BLaER1 (cell line): ENCODE results near the gene SUSD1.
A peak's percentile ranks its signal among the peaks of the same experiment; 100 is the strongest.

Source experiments
- H3K27ac ChIP-seq: shearing (Covaris generic); formaldehyde crosslinking; 2 replicates; pipeline ENCODE4 v1.8.1; 2022
- H3K27me3 ChIP-seq: shearing (Covaris generic); formaldehyde crosslinking; 2 replicates; pipeline ENCODE4 v1.8.1; 2022
- H3K36me3 ChIP-seq: shearing (Covaris generic); formaldehyde crosslinking; 2 replicates; pipeline ENCODE4 v1.8.1; 2022
- H3K4me1 ChIP-seq: shearing (Covaris generic); formaldehyde crosslinking; 2 replicates; pipeline ENCODE4 v1.8.1; 2022
- H3K4me2 ChIP-seq: shearing (Covaris generic); formaldehyde crosslinking; 2 replicates; pipeline ENCODE4 v1.8.1; 2022
- H3K4me3 ChIP-seq: shearing (Covaris generic); formaldehyde crosslinking; 2 replicates; pipeline ENCODE4 v1.8.1; 2022
- H3K9ac ChIP-seq: shearing (Covaris generic); formaldehyde crosslinking; 2 replicates; pipeline ENCODE4 v1.8.1; 2022
- H3K9me3 ChIP-seq: shearing (Covaris generic); formaldehyde crosslinking; 2 replicates; pipeline ENCODE4 v1.8.1; 2022
- H4K20me1 ChIP-seq: shearing (Covaris generic); formaldehyde crosslinking; 2 replicates; pipeline ENCODE4 v1.8.1; 2022
- Cebpa-rat ChIP-seq: shearing (Covaris generic); IDR thresholded peaks from 2 replicates; pipeline ENCODE4 v1.8.1; 2022

SUSD1 gene

DNA sequence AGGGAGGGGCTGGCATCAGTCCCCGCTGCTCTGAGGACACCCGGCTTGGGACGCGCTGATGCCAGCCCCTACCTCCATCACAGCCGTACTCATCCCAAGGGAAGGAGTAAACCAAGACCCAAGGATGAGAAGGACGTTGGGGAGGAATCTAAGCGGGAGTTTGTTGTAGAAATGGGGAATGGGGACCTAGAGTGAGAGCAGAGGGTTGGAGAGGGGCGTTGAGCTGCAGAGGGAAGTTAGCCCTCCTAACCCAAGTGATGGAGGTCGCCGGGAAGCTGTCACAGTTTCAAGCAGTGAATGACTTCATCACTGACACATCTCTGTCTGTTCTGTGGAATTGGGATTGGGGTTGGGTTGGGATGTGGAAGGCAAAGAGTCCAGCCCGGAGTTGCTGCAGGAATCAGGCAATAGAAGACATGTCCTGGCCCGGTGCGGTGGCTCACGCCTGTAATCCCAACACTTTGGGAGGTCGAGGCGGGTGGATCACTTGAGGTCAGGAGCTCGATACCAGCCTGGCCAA, 759 bp upstream of the SUSD1 start:
- H3K27ac ChIP-seq = peak overlapping the region; percentile 98
- peak overlapping the region; percentile 92 for H3K4me2 ChIP-seq

DNA sequence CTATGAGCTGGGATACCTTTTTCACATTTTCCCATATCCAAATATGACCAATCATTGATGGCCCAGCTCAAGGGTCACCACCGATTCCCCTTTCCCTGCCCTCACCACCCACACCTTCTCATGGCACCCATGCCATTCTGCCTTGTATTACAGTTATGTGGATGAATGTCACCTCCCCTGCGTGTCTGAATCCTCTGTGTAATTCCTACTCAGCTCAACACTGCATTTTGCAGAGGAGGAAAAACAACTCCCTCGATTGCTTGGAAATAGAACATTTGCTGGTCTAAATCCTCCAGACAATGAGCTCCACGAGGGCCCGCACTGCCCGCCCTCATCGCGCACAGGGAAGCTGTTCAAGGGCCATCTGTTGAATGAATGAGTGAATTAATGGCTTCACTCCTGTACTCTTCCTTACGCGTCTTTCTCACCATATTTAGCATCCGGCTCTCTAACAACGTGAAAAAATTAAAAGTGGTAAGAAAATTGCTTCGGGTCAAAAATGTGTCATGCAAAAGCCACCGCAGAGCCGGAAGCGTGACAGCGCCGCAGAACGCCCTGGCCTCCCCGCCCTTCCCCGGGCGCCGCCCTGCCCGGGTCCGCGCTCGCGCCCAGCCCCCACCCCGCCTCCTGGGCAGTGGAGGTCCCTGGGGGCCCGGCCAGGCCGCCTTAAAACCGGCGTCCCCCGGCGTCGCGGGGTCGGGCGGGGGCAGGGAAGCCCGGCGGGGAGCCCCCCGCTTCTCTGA, 704 bp downstream of the SUSD1 start:
- peak overlapping the region; percentile 86 for H3K4me3 ChIP-seq
- H3K27me3 ChIP-seq = no peaks in the 10 kb centered on the region
- peaks cover 14% of the 10 kb centered on the region for H3K4me1 ChIP-seq
- no peak for TF ChIP-seq Cebpa-rat
- H4K20me1 ChIP-seq = no peaks in the 10 kb centered on the region
- H3K4me2 ChIP-seq = peak overlapping the region; percentile 92
- peak overlapping the region; percentile 98 for H3K27ac ChIP-seq
- H3K9ac ChIP-seq = peak overlapping the region; percentile 91
- no peaks in the 10 kb centered on the region for H3K36me3 ChIP-seq
- H3K9me3 ChIP-seq = no peaks in the 10 kb centered on the region

More for the DNA sequence above, 759 bp upstream of the SUSD1 start:
- peak overlapping the region; percentile 91 for H3K9ac ChIP-seq
- no peak for TF ChIP-seq Cebpa-rat
- H3K9me3 ChIP-seq = no peaks in the 10 kb centered on the region
- peak overlapping the region; percentile 86 for H3K4me3 ChIP-seq
- no peaks in the 10 kb centered on the region for H3K36me3 ChIP-seq
- no peaks in the 10 kb centered on the region for H4K20me1 ChIP-seq
- H3K27me3 ChIP-seq = no peaks in the 10 kb centered on the region
- peaks cover 28% of the 10 kb centered on the region for H3K4me1 ChIP-seq

DNA sequence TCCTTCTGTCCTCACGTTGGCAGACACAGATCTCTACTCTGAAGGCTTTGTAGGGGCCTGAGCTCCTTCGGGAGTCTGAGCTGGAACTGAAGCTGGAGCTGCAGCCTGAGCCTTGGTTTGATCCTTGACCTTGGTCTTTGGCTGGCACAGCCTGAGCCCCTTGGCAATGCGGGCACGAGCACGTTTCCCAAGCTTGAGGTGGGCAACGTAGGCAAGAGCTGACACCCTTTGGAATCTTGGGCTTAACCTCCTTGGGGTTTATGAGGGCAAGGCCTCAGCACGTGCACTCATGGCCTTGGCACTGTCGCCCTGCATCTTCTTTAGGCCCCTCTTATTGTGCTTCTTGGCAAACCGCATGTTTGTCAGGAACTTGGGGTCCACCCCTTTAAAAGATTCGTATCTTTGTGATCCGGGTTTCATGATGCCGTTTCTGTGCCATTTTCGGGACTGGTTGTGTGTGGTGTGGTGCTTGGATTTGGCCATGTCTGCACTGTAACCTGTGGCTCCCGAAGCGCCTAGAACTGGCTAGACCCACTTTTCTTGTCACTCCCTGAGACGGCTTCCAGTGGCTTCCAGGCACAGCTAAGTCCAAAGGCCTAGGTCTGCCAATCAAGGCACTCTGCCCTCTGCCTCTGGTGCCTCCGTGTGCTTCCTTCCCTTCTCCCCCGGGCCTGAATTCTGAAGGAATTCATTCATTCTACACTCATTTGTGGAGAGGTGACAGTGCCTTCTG, 1.4 kb downstream of the SUSD1 start:
- Histone ChIP-seq H4K20me1 (0 out of 2 replicates have a peak, but pooled peaks cover under 1% of the 10 kb centered on the region), H3K4me2 (peak overlapping the region; percentile 92), H3K9ac (no peak overlapping the region; the same call in 1 of the 2 replicates), H3K9me3 (no peaks in the 10 kb centered on the region), H3K36me3 (no peaks in the 10 kb centered on the region), H3K27me3 (no peaks in the 10 kb centered on the region), H3K27ac (0 out of 2 replicates have a peak overlapping the region, but pooled peaks have one; percentile 98), H3K4me1 (peaks cover 14% of the 10 kb centered on the region), H3K4me3 (no peak overlapping the region)
- no peak for TF ChIP-seq Cebpa-rat

DNA sequence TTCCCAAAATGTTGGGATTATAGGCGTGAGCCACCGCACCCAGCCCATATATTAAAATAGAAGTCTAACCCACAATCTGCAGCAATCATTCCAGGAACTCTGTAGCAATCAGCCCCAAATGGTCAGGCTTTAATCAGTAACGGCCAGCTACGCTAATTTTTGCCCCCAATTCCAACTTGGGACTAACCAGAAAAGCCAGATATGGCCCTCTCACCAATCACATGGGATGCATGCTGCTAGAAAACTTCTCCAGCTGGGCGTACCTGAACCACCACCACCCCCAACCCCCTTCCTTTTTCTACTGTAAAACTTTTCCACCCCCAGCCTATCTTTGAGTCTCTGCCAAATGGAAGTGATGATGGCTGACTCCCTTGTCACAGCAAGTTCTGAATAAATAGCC, 4.1 kb downstream of the SUSD1 start:
- TF ChIP-seq Cebpa-rat = no peak
- Histone ChIP-seq H3K9me3 (no peaks in the 10 kb centered on the region), H3K4me3 (no peak overlapping the region), H3K9ac (no peak overlapping the region), H3K27me3 (no peaks in the 10 kb centered on the region), H3K4me2 (no peak overlapping the region), H4K20me1 (peaks cover 7% of the 10 kb centered on the region), H3K36me3 (no peaks in the 10 kb centered on the region), H3K4me1 (peaks cover 17% of the 10 kb centered on the region), H3K27ac (no peak overlapping the region)

DNA sequence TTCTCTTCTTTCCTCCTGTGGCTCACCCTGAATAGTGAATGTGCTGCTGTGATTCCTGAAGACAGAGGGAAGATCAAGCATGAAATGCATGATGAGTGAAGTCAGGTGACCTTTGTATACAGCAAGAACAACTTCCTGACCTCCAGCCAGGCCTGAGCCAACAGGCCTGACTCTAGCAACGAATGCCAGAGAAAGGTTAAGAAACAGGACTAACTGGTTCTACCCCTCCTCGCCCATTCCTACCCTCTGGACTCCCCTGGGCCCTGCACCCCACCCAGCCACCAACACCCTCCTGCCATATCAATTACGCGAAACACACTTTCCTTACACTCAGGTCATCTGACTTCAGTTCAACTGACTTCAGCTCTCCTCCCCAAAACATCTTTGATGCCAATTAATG, 4.9 kb downstream of the SUSD1 start:
- no peak for TF ChIP-seq Cebpa-rat
- H3K27ac ChIP-seq = no peak overlapping the region
- no peak overlapping the region for H3K4me2 ChIP-seq
- no peaks in the 10 kb centered on the region for H3K27me3 ChIP-seq
- H3K4me1 ChIP-seq = peaks cover 14% of the 10 kb centered on the region
- H3K36me3 ChIP-seq = no peaks in the 10 kb centered on the region
- no peak overlapping the region for H3K4me3 ChIP-seq
- no peak overlapping the region for H3K9ac ChIP-seq
- H3K9me3 ChIP-seq = no peaks in the 10 kb centered on the region
- H4K20me1 ChIP-seq = peaks cover 7% of the 10 kb centered on the region

DNA sequence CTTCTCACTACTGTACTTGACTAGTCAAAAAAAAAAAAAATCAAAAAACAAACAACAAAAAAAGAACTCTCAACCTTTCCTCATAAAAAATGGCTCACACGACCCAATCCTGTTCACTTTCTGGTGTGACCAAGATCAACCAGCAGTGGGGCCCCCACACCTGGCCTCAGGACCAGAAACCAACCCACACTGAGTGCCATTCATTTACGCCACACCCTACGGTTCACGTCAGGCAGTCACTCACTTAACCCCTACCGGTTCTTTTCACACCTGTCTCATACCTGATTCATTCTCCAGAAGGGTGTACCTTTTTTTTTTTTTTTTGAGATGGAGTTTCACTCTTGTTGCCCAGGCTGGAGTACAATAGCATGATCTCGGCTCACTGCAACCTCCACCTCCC, 5.7 kb downstream of the SUSD1 start:
- Histone ChIP-seq H3K9me3 (no peaks in the 10 kb centered on the region), H3K27ac (no peak overlapping the region), H4K20me1 (peaks cover 7% of the 10 kb centered on the region), H3K4me2 (no peak overlapping the region), H3K4me3 (no peak overlapping the region), H3K4me1 (peaks cover 12% of the 10 kb centered on the region), H3K9ac (no peak overlapping the region), H3K36me3 (no peaks in the 10 kb centered on the region), H3K27me3 (no peaks in the 10 kb centered on the region)
- TF ChIP-seq Cebpa-rat = no peak

DNA sequence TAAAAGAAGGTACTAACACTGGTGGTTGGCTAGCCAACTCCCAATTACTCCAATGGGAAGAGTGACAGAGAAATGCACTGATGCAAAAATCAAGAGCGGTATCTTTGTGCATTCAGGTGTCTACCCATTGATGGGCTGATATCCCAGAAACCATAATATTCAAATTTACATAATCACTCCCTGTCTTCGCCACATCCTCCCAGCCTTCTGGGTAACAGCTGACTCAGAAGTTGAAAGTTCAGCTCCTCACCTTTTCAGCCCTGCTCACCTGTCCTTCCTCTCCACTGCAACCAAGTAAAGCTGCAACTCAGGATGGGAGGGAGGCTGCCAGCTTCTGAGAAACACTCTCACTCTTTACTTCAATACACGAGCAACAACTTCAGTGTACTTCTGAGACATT, 6.9 kb downstream of the SUSD1 start:
- Histone ChIP-seq H3K36me3 (no peaks in the 10 kb centered on the region), H3K27me3 (no peaks in the 10 kb centered on the region), H3K4me2 (no peak overlapping the region), H4K20me1 (peaks cover 7% of the 10 kb centered on the region), H3K27ac (no peak overlapping the region), H3K4me3 (no peak overlapping the region), H3K9me3 (no peaks in the 10 kb centered on the region), H3K9ac (no peak overlapping the region), H3K4me1 (peaks cover 6% of the 10 kb centered on the region)
- TF ChIP-seq Cebpa-rat = no peak

DNA sequence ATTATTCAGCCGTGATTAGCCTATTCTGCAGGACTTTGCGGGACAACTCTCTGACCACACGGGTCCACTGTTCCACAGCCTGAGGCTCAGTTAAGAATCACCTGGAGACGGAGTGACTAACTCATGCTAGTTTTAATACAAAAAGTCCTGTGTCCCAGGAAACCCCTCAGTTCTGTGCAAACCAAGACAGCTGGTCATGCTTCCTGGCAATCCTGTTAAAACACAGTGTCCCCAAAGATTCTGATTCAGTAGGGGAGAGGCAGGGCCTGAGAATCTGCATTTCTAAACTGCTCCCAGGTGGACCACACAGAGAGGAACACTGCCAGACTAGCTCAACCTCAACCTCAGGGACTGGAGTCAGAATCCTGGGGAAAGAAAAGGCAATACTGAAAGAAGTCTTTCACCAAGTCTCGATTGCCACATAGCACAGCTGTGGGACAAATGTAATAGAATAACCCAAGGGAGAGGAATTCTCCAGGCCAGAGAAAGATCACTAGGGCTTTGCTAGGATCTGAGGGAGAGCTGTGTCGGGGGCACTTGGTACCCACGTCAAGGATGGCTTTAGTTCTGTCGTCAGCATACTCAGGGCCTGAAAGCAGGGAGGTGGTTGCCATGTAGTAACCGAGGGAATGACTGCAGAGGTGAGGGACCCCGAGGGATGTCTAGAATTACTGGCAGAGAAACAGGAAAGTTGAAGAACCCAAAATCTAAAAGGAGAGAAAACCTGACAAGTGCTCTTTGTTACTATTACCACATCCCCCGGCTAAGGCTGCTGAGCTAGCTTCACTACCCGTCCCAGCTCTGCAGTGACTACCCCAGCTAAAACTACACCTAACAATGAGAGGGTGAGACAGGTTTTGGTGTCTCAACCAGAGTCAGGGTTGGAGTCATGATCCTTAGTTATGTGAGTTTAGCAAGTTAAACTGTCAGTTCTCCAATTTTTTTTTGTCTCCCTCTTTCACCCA, 8.6 kb downstream of the SUSD1 start:
- H3K4me1 ChIP-seq = peaks cover 15% of the 10 kb centered on the region
- TF ChIP-seq Cebpa-rat = no peak
- H3K4me2 ChIP-seq = no peak overlapping the region
- no peaks in the 10 kb centered on the region for H3K27me3 ChIP-seq
- no peak overlapping the region for H3K4me3 ChIP-seq
- H3K9me3 ChIP-seq = no peaks in the 10 kb centered on the region
- H3K9ac ChIP-seq = no peak overlapping the region
- H3K36me3 ChIP-seq = no peaks in the 10 kb centered on the region
- no peak overlapping the region for H3K27ac ChIP-seq
- peaks cover 7% of the 10 kb centered on the region for H4K20me1 ChIP-seq

DNA sequence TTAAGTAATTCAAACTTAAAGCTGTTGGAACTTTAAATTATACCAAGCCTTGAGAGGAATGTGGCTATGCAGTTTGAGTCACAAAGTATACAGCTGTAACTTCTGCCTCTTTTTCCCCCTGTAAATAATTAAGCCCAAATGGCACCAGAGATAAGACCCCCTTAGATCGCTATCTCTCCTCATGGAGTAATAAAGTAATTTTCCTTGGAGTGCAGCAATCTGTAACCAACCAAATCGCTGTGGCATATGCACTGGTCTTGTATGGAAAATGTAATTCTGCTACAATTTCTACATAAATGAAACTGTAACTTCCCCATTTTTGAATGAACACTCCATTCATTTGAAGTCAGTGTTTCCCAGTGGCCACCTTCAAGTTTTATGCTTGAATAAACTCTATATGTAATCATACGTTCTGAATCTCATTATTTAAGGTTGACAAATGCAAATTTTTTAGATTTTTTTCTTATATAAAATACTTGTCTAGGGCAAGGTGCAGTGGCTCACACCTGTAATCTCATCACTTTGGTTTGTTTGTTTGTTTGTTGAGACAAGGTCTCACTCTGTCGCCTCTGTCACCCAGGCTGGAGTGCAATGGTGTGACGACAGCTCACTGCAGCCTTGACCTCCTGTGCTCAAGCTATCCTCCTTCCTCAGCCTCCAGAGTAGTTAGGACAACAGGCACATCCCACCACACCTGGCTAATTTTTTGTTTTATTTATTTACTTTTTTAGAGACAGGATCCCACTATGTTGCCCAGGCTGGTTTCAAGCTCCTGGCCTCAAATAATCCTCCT, 12.3 kb downstream of the SUSD1 start:
- TF ChIP-seq Cebpa-rat = no peak
- Histone ChIP-seq H3K27me3 (no peaks in the 10 kb centered on the region), H3K9me3 (no peaks in the 10 kb centered on the region), H3K9ac (no peak overlapping the region), H3K4me2 (no peak overlapping the region), H4K20me1 (no peaks in the 10 kb centered on the region; the same call in none of the 2 replicates), H3K36me3 (no peaks in the 10 kb centered on the region), H3K27ac (no peak overlapping the region), H3K4me1 (peaks cover 15% of the 10 kb centered on the region), H3K4me3 (no peak overlapping the region)
